Duodenal mucosa (tissue), 2 donors: ENCODE measurements around the gene PDSS2.
"Not testable (repeated sequence)": the region's sequence is repeated elsewhere in the genome, so short reads cannot be mapped to it uniquely, and the experiment has no call there.

ENCODE experiments used
- H3K27ac ChIP-seq: one replicate; pipeline ENCODE4 v1.7.0; 2013; ENCODE audit warnings: low read depth, low read length
- H3K27me3 ChIP-seq, 2 donors: one replicate each; pipeline ENCODE4 v1.7.0; 2013; ENCODE audit warnings: low read length in 2 of 2, control low read depth in 1 of 2; ENCODE audit not compliant: insufficient read depth in 2 of 2, control insufficient read depth in 1 of 2
- H3K36me3 ChIP-seq, 2 donors: one replicate each; pipeline ENCODE4 v1.7.0; 2013; ENCODE audit warnings: low read length in 2 of 2, control low read depth in 1 of 2; ENCODE audit not compliant: insufficient read depth in 2 of 2, control insufficient read depth in 1 of 2
- H3K4me1 ChIP-seq, 2 donors: one replicate each; pipeline ENCODE4 v1.7.0; 2013; ENCODE audit warnings: low read length in 2 of 2, control low read depth in 1 of 2; ENCODE audit not compliant: insufficient read depth in 2 of 2, control insufficient read depth in 1 of 2
- H3K4me3 ChIP-seq, 2 donors: one replicate each; pipeline ENCODE4 v1.7.0; 2013; ENCODE audit warnings: low read length in 2 of 2, low read depth in 1 of 2
- H3K9ac ChIP-seq, 2 donors: one replicate each; pipeline ENCODE4 v1.7.0; 2013; ENCODE audit warnings: low read length in 2 of 2, low read depth in 1 of 2
- H3K9me3 ChIP-seq, 2 donors: one replicate each; pipeline ENCODE4 v1.7.0; 2013; ENCODE audit warnings: low read length in 2 of 2, control low read depth in 1 of 2; ENCODE audit not compliant: control insufficient read depth in 1 of 2

Gene PDSS2

DNA sequence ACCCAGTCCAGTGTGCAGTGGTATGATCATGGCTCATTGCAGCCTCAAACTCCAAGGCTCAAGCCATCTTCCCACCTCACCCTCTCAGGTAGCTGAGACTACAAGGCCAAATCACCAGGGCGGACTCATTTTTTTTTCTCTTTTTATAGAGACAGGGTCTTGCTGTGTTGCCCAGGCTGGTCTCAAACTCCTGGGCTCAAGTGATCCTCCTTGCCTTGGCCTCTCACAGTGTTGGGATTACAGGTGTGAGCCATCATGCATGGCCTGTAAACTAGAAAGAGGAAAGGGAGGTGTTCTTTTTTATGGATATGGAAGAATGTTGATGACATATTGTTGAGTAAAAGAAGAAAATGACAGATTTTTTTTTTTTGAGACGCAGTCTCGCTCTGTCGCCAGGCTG is 339.0 kb downstream of the PDSS2 start:
- Histone ChIP-seq H3K4me1 (peaks cover 7 to 12% of the 10 kb centered on the region in 2 donors), H3K9ac (no peak overlapping the region), H3K9me3 (no peaks in the 10 kb centered on the region), H3K27ac (no peak overlapping the region), H3K4me3 (no peak overlapping the region), H3K27me3 (no peaks in the 10 kb centered on the region), H3K36me3 (no peaks in the 10 kb centered on the region)

DNA sequence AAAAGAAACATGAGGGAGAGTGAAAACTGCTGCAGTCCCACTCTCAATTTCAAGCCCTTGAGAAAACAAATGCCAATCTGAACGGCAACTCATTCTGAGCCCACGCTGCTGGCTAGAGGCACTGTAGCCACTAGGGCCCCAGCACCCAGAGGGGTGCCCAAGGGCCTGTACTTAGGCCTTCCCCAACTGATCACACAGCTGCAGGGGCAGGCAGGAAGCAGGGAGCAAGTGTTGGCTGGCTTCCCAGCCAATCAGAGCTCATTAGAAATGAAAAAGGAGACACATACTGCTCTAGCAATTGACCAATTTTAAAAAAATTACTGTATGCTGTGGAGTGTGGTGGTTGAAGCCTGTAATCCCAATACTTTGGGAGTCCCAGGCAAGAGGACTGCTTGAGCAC is 340.4 kb downstream of the PDSS2 start:
- Histone ChIP-seq H3K9me3 (no peaks in the 10 kb centered on the region), H3K4me3 (no peak overlapping the region), H3K27ac (no peak overlapping the region), H3K27me3 (no peaks in the 10 kb centered on the region), H3K4me1 (peaks cover 7 to 13% of the 10 kb centered on the region in 2 donors), H3K9ac (no peak overlapping the region), H3K36me3 (no peaks in the 10 kb centered on the region)

DNA sequence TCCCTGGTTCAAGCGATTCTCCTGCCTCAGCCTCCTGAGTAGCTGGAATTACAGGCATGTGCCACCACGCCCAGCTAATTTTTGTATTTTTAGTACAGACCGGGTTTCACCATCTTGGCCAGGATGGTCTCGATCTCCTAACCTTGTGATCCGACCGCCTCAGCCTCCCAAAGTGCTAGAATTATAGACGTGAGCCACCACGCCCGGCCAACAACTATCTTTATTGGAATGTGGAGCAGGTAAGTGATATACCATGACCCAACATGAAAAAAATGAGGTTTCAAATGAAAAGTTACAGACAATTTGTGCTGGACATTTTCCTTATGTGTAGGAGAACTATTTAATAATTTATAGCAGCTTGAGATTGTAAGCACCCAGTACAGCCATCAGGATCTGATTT is 340.8 kb downstream of the PDSS2 start:
- H3K4me1 ChIP-seq, result peaks cover 12 to 17% of the 10 kb centered on the region in 2 donors
- H3K4me3 ChIP-seq, H3K36me3 ChIP-seq, H3K27ac ChIP-seq, H3K27me3 ChIP-seq, H3K9me3 ChIP-seq, H3K9ac ChIP-seq: not testable (repeated sequence)

DNA sequence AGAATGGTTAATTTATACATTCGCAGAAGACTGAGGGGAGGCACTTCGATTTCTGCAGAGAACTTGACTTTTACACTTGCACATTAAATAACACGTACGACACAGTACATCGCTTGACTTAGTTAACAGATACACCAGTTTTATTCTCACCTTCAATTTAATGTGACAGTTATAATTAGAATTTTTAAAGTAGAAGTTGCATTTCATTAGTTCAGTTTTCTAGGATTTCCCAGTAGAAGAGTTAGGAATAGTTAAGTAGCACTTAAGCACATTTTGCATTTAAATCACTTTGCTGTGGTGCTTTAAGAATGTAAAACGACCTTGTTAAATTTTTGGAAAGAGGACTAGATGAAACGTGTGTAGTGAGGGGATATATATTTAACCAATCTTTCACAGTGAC is 342.4 kb downstream of the PDSS2 start:
- H3K4me3 ChIP-seq, result peak overlapping the region; percentile 72 to 73

DNA sequence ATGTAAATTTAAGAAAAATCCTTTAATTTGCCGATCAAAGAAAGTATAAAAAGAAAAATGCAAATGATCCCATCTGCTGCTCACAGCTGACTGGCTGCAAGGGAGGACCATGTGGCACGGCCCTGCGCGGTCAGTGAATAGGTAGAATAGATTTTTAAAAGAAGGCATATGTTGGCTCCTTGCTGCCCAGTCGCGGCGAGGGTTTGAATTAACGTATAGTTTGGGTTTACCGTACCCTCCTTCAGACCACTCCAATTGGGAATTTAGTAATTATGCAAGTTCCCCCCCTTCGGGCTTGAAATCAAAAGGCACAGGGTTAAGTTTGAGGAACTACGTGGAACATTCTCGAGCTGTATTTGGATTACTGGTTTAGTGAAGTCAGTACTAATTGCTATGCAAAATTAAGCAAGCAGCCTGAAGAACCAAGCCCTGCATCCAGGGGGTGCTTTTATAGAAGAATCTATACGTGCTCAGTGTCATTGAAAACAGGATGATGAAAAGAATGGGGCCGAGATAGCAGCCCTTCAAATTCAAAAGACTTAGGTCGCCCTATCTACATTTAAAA is 343.0 kb downstream of the PDSS2 start:
- Histone ChIP-seq H3K4me1 (peaks cover 14 to 17% of the 10 kb centered on the region in 2 donors), H3K27ac (no peak overlapping the region), H3K36me3 (no peaks in the 10 kb centered on the region), H3K9me3 (no peaks in the 10 kb centered on the region), H3K4me3 (peak overlapping the region; percentile 72 to 73), H3K27me3 (no peaks in the 10 kb centered on the region), H3K9ac (peak overlapping the region; percentile 42 to 60)

More for the DNA sequence above, 342.4 kb downstream of the PDSS2 start:
- H3K36me3 ChIP-seq, result no peaks in the 10 kb centered on the region
- H3K9me3 ChIP-seq, result no peaks in the 10 kb centered on the region
- H3K27me3 ChIP-seq, result no peaks in the 10 kb centered on the region
- H3K27ac ChIP-seq, result no peak overlapping the region
- H3K9ac ChIP-seq, result peak overlapping the region in 1 of 2 donors; percentile 60
- H3K4me1 ChIP-seq, result peaks cover 14 to 18% of the 10 kb centered on the region in 2 donors

DNA sequence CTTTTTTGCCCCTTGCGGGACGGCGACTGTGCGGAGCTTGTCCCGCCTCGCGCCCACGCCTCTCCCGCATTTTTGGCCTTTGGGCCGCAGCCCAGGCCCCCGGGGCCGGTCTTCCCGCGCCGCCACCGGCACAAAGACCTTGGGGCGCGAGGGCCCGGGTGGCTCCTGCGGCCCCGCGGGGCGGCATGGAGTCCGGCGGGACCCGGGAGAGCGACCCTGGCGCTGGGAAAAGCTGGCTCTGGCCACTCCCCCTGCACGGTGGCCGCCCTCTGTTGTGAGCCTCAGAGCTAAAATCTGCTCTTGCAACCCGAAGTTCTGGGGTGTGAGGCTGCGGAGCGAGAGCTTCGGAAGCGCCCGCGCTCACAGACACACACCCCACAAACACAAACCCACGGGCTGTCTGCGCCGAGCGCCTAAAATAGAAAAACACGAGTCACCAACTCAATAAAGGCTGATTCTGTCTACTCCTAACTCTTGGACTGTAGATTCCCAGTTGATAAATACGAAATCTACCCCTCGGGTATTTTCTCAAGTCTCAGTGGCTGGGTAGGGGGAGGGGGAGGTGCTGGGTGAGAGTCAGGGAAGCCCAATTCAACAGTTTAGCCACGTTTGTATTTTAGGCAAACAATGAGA is 343.6 kb downstream of the PDSS2 start:
- peak overlapping the region; percentile 45 for H3K27ac ChIP-seq

DNA sequence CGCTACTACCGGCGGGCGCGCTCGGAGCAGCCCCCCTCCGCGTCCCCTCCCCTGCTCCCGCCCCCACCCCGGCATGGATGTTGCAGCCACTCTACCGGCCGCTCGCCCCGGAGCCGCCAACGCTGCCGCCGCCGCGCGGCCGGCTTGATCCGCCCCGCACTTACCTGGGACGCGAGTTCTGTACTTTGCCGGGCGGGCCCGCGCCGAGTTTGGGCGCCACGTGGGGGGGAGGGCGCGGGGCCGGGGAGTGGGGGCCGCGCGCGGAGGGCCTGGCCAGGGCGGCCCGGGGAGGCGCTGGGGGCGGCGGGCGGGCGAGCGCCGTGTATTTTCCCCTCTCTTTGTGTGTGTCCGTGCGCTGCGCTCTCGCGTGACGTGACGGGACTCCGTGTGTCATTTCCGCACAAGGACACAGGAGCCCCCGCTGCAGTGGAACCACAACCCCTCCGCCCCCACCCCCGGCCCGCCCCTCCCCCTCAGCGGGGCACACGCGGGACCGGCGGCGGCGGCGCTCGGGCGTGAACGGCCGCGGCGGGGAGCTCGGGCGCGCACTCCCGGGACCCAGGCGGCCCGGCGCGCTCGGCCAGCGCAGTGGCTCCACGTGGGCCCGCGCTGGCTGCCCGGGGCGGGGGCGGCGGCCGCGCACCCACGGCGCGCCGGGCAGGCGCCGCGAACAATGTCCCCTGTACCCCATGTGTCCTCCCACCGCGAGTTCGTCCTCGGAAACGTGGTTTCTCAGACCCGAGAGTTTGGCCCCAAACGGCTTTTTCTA is 344.3 kb downstream of the PDSS2 start, which contains the start of gene BEND3:
TSS of gene BEND3 (minus strand) at position 590 of the 769 bp plus-strand sequence. CDS start 16,230 bp downstream, outside the sequence.
- Histone ChIP-seq H3K9ac (peak within 1 kb of the TSS; percentile 42 to 60), H3K27ac (peak within 1 kb of the TSS; percentile 45), H3K27me3 (no peaks in the 10 kb centered on the region), H3K4me1 (peaks cover 14 to 17% of the 10 kb centered on the region in 2 donors), H3K36me3 (no peaks in the 10 kb centered on the region), H3K4me3 (peak within 1 kb of the TSS; percentile 73 to 78), H3K9me3 (no peaks in the 10 kb centered on the region)

More for the DNA sequence above, 343.6 kb downstream of the PDSS2 start:
- Histone ChIP-seq H3K4me1 (peaks cover 14 to 17% of the 10 kb centered on the region in 2 donors), H3K27me3 (no peaks in the 10 kb centered on the region), H3K9ac (peak overlapping the region; percentile 42 to 60), H3K36me3 (no peaks in the 10 kb centered on the region), H3K4me3 (peak overlapping the region; percentile 72 to 73), H3K9me3 (no peaks in the 10 kb centered on the region)

DNA sequence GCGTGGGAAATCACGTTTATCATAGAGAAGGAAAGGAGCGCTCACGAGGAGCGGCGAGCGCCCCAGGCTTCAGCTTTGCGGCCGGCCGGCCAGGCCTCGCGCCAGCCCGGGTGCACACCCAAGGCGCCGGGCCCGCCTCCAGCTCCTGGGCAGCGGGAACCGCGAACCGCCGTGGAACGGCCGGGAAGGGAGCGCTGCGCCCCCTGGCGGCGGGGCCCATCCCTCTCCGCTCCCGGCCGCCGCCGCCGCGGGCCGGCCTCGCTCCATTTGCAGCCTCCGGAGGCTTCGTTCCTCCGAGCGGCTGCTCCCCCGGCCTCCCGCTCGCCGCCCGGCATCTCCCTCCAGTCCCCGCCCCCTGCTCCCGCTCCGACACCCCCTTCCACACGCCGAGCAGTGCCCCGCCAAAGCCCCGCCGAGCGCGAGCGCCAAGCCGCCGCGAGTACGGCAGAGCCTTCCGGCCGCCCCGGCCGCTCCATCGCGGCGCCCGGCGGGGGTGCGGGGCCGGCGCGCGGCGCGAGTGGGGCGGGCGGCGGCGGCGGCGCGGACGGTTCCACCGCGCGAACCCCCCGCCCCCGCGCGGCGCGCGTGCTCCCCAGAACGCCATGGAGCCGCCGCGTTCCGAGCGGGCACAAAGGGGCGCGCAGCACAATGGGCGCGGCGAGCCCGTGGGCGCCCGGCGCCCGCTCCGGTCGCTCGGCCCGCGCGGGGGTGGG is 345.0 kb downstream of the PDSS2 start:
- no peaks in the 10 kb centered on the region for H3K9me3 ChIP-seq
- no peaks in the 10 kb centered on the region for H3K36me3 ChIP-seq
- peaks cover 14 to 17% of the 10 kb centered on the region in 2 donors for H3K4me1 ChIP-seq
- H3K4me3 ChIP-seq, result peak overlapping the region; percentile 66 to 78
- H3K27ac ChIP-seq, result no peak overlapping the region
- H3K27me3 ChIP-seq, result no peaks in the 10 kb centered on the region
- peak overlapping the region; percentile 59 to 67 for H3K9ac ChIP-seq

DNA sequence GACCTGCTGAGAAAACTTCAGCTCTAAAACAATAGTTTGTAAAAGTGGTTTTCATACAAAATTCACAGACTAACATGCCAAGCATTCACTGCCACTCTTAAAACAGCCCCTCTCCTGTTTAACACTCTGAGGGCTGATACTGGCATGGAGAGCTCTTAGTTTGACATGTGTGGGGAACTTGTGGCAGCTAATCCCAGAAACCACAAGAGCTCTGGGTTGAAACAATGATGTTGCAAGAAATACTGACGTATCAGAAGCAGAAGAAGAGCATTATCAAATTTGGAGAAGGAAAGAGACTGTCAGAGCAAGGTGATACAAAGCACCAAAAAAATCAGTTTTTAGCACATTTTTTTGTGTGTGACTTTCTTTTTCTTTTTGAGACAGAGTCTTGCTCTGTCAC is 349.2 kb downstream of the PDSS2 start:
- Histone ChIP-seq H3K27ac (no peak overlapping the region), H3K9ac (no peak overlapping the region), H3K27me3 (no peaks in the 10 kb centered on the region), H3K4me3 (no peak overlapping the region), H3K4me1 (peaks cover 7 to 13% of the 10 kb centered on the region in 2 donors), H3K9me3 (no peaks in the 10 kb centered on the region), H3K36me3 (no peaks in the 10 kb centered on the region)
